ENCODE data around the gene CYP2U1.
A peak's percentile ranks its signal among the peaks of the same experiment; 100 is the strongest.
"Not testable (repeated sequence)": the region's sequence is repeated elsewhere in the genome, so short reads cannot be mapped to it uniquely, and the experiment has no call there.

Gene CYP2U1

DNA sequence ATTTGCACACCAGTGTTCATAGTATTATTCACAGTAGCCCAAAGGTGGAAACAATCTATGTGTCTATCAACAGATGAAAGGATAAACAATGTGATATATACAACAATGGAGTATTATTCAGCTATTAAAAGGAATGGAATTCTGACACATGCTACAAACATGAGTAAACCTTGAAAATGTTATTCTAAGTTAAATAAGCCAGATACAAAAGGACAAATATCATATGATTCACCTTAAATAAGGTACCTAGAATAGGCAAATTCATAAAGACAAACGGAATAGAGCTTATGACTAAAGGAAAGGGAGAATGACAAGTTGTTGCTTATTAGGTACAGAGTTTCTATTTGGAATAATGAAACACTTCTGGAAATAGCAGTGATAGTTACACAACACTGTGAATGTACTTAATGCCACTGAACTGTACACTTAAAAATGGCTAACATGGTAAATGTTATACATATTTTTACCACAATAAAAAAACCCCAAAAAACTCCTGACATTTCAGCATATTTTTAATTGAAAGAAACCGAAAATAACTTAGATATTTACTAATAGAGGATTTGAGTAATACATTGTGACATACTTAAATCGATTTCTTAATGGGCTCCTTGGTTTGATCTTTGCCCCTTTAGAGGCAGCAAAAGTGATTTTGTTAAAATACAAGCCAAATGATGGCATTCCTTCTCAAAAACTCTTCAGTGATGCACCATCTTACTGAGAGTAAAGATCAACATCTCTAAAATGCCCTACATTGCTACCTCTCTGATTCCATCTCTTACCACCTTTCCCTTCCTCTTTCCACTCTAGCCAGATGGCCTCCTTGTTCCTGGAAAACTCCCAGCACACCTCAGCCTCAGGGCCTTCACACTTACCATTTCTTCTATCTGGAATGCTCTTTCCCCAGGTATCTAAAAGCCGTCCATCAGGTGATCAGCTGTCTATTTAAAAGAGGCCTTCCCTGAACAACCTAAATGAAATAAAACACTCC, 8.6 kb upstream of the CYP2U1 start:
- no peak for DNase-seq

DNA sequence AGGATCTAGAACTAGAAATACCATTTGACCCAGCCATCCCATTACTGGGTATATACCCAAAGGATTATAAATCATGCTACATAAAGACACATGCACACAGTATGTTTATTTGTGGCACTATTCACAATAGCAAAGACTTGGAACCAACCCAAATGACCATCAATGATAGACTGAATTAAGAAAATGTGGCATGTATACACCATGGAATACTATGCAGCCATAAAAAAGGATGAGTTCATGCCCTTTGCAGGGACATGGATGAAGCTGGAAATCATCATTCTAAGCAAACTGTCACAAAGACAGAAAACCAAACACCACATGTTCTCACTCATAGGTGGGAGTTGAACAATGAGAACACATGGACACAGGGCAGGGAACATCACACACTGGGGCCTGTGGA, 5.6 kb upstream of the CYP2U1 start:
- DNase-seq: not testable (repeated sequence)

DNA sequence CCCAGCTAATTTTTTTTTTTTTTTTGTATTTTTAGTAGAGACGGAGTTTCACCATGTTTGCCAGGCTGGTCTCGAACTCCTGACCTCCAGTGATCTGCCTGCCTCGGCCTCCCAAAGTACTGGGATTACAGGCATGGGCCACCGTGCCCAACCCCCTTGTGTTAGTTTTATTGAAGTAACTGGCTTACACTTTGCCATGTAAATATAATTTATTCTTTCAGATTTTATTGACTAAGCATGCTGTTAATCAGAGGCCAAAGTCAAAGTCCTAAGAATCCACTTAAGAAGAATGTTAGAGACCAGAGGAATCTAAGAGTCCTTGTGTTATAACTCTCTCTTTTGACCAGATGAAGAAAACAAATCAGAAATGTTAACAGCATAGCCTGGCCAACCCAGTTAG, 4.5 kb upstream of the CYP2U1 start:
- DNase-seq: not testable (repeated sequence)

DNA sequence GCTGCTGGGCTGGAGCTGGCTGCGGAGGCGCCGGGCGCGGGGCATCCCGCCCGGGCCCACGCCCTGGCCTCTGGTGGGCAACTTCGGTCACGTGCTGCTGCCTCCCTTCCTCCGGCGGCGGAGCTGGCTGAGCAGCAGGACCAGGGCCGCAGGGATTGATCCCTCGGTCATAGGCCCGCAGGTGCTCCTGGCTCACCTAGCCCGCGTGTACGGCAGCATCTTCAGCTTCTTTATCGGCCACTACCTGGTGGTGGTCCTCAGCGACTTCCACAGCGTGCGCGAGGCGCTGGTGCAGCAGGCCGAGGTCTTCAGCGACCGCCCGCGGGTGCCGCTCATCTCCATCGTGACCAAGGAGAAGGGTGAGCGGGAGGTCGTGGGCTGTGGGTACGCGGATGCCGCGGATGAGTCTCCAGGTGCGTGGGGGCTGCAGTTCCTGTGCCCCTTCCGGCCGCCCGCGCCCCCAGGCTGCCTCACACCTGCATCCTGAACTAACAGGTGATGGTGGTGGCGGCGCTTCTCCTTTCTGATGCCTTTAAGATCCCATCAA, 499 bp downstream of the CYP2U1 start:
- DNase-seq: peak; percentile 36

DNA sequence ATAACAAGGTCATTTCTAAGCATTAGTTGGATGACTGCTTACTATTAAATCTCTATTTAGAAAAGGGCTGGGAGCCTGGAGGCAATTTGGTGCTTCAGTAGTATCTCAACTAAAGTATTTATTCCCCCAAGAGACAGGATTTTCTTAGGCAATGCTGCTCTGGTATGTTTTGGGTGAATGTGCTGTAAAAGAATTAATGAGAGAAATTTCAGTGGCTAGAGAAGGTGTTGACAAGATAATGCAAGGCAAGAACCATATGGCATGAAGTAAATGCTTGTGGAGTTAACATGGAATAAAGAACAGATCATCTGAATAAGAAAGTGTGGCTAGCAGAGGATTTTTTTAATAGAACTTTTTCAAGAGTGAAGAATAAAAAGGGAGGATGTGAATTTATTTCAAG, 3.9 kb downstream of the CYP2U1 start:
- DNase-seq: no peak

DNA sequence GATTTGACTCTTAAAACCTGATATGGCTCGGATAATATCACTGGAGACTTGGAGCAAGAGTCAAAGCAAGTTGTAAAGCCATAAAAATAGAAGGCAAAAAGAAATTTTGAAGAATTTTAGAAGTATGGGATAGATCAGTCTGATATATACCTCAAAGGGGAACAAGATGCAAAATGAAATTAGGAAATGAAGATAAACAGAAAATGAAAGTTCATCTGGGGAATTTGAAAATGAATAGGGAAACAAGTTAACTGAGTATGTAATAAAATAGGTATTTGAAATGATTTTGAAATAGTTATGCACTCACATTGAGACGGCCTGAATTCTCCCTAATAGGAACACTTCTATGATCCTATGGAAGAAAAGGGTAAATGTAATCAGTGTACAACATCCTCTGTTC, 5.7 kb downstream of the CYP2U1 start:
- no peak for DNase-seq

DNA sequence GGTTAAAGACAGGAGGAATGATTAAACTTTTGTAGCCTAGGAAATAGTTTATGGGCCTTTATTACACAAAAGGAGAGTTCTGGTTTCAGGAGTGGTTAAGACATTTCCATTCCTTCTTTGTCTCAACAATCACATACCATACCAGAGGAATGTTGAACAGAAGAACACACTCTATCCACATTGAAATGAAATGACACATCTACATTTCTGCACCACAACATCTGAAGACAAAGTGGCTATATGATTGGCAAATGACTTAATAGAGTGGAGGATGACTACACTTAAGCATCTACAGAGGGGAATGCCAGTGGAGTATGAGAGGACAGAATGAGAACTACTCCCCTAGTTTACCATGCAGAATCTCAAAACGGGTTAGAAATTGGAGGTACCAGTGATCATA, 8.0 kb downstream of the CYP2U1 start:
- no peak for DNase-seq

DNA sequence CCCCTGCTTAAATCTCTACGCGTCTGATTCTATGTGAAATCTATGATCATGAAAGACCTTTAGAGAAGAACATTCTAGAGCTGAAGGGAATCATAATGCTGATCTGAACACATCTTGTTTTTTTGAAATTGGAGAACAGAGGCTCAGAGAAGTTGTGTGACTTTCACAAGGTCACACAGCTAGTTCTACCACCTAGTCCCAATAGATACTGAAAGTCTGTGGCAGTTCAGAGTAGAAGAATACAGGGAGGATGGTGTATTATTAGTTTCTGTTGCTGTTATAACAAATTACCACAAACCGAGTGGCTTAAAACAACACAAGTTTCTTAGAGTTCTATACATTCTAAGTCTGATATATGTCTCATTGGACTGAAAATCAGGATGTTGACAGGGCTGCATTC, 14.5 kb downstream of the CYP2U1 start:
- no peak for DNase-seq

DNA sequence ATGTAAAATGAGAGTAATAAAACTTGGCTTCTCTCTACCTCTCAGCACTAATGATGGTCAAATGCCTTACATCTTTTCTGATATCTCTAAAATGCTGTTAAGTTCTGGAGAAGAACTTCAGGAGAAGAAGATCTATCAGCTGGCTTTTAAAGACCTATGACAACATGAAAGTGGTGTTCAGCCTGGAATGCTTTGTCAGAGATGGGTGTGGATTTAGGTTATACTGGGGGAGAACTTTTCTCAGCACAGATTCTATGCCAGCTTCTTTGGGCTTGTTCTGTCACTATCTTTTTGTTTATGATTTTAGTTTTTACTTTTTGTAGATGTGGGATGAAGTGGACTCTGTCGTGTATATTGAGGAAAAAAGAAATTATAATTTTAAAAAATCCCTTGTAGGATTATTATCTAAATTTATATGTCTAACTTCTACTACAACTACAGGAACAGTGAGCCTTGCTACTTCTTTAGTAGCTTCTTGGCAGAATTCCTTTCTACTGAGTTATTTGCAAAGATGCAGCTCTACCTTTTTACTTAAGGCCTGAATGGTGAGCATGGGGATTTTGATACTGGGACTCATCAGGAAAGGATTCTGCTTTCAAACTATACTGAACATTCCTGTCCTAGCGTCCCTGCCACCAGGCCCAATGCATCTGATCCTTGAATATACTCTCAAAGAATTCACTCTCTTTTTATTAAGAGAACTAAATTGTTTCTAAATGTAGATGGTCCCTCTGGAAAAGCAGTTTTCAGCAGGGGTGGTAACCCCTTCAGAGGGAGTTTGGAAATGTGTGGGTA, 19.6 kb downstream of the CYP2U1 start:
- no peak for DNase-seq

DNA sequence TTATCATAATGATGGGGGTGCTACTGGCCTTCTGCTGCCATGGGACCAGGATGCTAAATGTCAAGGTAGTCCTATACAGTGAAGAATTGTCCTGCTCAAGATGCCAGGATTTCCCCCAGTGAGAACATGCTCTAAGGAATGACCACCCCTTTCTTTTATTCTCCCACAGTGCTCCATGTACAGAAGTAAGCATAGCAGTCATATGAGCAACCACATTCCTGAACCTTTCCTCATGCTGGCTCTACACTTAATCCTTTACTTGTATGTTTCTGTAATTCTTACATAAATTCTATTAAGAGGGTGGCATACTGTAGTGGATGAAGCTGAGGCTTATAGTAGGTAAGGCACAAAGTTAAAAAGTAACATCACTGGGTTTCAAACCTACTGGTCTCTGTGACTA, 20.2 kb downstream of the CYP2U1 start:
- DNase-seq: no peak

DNA sequence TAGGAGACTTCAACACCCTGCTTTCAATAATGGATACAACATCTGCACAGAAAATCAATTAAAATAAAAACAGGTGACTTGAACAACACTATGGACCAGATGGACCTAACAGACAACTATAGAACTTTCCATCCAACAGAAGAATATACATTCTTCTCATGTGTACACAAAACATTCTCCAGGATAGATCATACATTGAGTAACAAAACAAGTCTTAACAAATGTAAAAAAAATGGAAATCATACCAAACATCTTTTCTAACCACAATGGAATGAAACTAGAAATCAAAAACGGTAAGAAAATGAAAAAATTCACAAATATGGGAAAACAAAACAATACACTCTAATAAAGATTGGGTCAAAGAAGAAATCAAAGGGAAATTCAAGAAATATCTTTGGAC, 24.7 kb downstream of the CYP2U1 start:
- no peak for DNase-seq

DNA sequence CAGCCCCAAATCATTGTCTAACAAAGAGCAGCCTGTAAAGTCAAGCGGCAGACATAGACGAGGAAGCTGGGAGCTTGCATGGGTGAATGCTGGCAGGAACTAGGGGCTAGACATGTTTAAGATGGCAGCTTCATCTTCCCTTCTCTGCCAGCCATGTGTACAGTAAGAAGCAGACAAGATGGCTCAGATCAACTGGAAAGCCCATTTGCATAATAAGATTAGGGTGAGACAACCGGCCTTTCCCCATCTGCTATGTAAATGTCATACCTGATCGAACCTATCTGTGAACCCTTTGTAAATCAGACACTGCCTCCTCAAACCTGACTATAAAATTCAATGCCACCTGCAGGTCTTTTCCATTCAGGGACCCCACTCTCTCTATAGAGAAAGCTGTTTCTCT, 35.6 kb downstream of the CYP2U1 start:
- DNase-seq: no peak

DNA sequence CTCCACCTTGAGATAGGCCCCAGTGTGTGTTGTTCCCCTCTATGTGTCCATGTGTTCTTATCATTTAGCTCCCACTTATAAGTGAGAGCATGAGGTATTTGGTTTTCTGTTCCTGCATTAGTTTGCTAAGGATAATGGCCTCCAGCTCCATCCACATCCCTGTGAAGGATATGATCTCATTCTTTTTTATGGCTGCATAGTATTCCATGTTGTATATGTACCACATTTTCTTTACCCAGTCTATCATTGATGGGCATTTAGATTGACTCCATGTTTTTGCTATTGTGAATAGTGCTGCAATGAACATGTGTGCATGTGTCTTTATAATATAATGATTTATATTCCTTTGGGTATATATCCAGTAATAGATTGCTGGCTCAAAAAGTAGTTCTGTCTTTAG, 36.2 kb downstream of the CYP2U1 start:
- not testable (repeated sequence) for DNase-seq

DNA sequence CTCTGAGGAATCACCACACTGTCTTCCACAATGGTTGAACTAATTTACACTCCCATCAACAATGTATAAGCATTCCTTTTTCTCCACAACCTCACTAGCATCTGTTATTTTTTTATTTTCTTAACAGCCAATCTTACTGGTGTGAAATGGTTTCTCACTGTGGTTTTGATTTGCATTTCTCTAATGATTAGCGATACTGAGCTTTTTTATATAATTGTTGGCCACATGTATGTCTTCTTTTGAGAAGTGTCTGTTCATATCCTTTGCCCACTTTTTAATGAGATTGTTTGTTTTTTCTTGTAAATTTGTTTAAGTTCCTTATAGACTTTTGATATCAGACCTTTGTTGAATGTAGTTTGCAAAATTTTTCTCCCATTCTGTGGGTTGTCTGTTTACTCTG, 36.6 kb downstream of the CYP2U1 start:
- not testable (repeated sequence) for DNase-seq

DNA sequence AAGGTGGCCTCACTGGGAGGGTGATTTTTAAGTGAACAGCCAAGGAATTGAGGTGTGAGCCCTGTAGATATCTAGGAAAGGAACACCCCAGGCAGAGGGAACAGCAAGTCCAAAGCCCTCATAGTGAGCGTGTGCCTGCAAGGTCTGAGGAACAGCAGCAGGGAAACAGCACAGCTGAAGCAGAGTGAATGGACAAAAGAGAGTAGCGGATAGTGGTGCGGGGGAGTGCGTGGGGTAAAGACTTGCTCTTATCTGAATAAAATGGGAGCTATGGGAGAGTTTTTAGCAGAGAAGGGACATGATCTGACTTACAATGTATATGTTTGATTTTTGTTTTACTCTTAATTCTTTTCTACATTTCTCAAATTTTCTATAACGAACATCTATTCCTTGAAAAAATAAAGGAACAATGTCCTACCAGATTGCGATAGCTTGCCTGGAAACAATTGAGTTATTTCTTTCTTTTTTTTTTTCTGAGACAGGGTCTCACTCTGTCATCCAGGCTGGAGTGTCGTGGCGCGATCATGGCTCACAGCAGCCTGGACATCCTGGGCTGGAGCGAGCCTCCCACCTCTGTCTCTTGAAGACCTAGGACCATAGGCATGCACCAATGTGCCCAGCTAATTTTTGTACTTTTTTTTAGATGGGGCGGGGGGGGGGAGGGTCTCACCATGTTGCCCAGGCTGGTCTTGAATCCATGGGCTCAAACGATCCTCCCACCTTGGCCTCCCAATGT, 38.9 kb downstream of the CYP2U1 start:
- no peak for DNase-seq

DNA sequence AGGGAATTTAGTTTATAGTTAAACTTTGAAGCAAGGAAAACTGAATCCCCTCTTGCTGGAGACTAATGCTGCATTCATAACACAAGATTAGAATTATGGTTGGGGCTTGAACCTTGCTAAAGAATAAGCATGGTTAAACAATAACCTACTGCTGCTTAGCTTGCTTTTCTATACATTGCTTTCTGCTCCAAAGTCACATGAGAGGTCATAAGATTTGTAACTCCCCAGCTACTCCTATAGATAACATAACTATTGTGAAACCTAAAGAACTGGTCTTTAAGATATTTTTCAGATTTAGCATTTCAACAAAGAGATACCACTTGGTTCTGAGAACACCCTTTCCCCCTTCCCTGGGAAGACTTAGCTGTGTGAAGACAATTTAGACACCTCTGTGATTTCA, 41.3 kb downstream of the CYP2U1 start:
- DNase-seq: no peak

DNA sequence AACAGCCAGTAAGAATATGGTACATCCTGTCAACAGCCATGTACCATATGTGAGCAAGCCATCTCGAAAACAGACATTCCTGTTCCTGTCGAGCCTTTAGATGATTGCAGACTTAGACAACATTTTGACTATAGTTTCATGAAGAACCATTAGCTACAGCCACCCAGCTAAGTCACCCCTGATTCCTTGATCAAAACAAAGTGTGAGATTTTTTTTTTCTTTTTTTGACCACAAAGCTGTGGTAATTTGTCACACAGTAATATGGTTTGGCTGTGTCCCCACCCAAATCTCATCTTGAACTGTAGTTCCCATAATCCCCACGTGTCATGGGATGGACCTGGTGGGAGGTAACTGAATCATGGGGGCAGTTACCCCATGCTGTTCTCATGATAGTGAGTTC, 43.2 kb downstream of the CYP2U1 start:
- DNase-seq: no peak

DNA sequence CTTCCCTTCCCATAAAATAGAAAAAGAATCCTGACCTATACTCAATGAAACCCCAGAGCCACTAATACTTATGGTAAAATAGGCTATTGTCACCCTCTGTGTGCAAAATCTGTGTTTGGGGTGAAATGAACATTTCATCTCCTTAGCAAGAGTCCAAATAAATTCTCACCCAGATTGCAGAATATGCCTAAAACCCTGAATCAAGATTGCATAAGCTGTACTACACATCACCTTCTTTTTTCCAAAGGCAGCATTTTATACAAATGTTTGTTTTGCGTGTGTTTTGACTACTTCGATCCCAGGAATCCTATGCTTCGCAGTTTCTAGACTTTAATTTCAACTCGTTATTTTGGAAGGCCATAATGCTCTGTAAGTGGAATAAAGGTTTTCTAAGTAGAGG, 46.1 kb downstream of the CYP2U1 start:
- DNase-seq: no peak

DNA sequence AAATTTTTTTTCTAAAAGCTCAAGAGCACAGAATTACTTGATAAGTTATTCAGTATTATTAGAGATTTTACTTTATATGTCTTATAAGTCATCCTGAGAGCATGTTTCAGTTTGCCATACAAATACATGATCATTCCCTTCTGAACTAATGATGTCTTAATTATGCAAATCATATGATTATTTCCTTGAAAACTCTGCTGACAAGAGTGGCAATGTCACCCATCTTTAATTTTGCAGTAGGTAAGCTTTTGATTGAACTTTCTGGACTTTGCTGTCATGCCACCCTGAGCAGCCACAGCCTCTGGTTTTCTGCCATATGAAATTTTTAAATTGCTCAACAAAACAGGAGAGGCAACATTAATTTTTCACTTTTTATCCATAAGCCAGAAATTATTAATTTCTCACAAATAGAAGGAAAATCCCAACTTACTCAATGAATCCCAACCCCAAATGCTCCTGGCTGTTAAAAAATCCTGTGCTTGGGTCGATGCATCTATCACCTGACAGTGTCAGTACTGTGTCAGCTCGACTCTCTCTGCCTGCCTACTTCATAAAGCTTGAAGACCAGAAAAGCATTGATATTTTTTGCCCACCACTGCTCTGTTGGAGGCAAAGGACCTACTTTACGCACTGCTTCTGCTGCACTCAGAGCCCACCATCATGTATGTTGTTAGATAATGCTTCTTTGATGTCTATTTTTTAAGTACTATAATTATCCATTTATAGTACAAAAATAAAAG, 46.8 kb downstream of the CYP2U1 start:
- DNase-seq: no peak

DNA sequence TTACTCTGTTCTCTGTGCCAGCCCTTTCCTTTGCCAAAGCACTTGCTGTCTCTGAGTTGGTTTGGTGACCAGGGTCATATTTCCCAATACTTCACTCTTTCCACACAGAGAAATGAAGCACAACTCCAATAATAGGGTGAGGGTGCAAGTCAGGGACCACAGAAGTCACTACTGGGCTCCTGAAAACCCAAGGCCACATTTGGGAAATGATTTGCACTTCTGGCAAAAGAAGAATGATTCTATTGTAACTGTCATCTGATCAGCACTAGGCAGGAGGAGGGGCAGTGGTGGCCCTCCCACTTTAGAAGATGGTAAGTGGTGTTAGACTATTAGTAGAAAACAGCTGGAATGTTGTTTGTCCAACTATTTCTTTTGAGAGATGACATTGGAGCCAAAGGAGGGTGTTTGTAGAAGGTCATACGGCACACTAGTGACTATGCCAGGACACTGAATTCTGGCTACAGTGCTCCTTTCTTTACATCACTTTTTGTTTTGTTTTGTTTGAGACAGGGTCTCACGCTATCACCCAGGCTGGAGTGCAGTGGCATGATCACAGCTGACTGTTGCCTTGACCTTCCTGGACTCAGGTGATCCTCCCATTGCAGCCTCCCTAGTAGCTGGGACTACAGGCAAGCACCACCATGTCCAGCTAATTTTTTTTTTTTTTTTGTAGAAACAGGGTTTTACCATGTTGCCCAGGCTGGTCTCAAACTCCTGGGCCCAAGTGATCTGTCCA, 47.5 kb downstream of the CYP2U1 start:
- no peak for DNase-seq

DNA sequence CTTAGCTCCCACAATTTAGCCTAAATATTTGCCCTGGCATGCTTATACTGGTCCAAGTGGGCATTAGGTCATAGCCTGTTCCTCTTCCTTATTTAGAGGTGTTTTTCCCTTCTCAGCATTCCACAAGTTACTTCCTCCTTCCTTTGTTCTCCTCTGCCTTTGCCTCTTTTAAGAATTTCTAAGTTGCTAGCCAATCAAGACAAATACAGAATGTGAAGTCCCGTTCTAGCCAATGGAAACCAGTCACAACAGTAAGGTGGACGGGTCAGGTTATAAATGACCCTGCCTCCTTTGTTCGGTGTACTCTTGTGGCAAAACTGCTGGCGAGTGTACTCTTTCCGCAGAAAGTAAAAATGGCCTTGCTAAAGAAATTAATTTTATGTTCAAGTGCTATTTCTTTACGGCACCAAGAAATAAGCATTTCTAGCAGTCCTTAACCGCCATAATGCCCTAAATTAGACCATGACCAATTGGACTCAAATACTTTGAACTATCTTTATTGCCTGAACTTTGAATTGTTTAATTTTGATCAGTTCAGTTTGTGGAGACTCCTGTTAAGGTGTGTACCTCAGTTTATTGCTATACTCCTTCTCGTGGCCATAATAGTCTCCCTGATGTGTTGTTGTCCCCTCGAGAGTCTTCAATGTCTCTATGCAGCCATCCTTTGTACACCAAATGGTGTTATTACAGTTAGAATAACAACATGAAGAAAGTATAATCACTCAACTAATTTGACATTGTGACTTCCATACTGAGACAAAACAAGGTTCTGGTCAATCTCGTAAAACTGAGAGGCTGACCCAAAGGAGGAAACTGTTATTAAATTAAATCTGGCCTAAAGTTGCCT, 56.8 kb downstream of the CYP2U1 start:
- no peak for DNase-seq

Data from activated CD8-positive, alpha-beta memory T cell treated with anti-CD3 and anti-CD28 coated beads, Interleukin-2, amount 50 U/mL, for 4 hours (primary cell).